Measurements from ENCODE around the gene CLN6.

- TF ChIP-seq CTCF (IDR thresholded peaks at IDR 0.05) (no peak), POLR2A (IDR thresholded peaks at IDR 0.05) (no peak)
These were observed 8.6 kb downstream of the CLN6 start for GRCh38 chr15:68220967-68221366.

Data from esophagus squamous epithelium (tissue), 4 donors.